K562 (cell line): ENCODE results near the gene SLC1A5. TPM values are rescaled to one million over a fixed set of nuclear protein-coding genes. Genes with fewer than 3 reads are reported as not detected.

Experiments
- ARNT ChIP-seq, 2 experiments: fragments of 450-650 bp; IDR thresholded peaks; 2 replicates each; pipeline ENCODE4 v1.6.1; 2016; ENCODE audit warnings: mild to moderate bottlenecking in 1 of 2
- C11orf30 ChIP-seq: fragments of 450-650 bp; IDR thresholded peaks from 2 replicates; pipeline ENCODE4 v1.6.1; 2016; ENCODE audit warnings: low read depth, mild to moderate bottlenecking
- CC2D1A ChIP-seq: fragments of 450-650 bp; IDR thresholded peaks from 2 replicates; pipeline ENCODE4 v1.6.1; 2017; ENCODE audit warnings: mild to moderate bottlenecking
- CEBPG ChIP-seq, 3 experiments: fragments of 200-800 bp in 1 of 3; sonication (Bioruptor generic) in 1 of 3; sonication (generic) in 1 of 3; formaldehyde crosslinking in 1 of 3; IDR thresholded peaks in 2 of 3; conservative IDR thresholded peaks in 1 of 3; 2 replicates each; pipeline versions ENCODE4 v1.6.1 to v1.8.0; 2016 to 2022; ENCODE audit warnings: missing compliant biosample characterization in 2 of 3, missing genetic modification characterization in 2 of 3, mild to moderate bottlenecking in 1 of 3, missing genetic modification reagents in 1 of 3
- CHCHD3 ChIP-seq: fragments of 250-450 bp; sonication (Bioruptor Pico); IDR thresholded peaks from 2 replicates; pipeline ENCODE4 v2.1.2; 2022; ENCODE audit warnings: mild to moderate bottlenecking
- CREB1 ChIP-seq, 2 experiments: sonication (generic) in 1 of 2; formaldehyde crosslinking in 1 of 2; IDR thresholded peaks; 2 replicates each; pipeline versions ENCODE4 v1.6.1 to v1.8.0; 2012 to 2022; ENCODE audit warnings: inconsistent platforms in 1 of 2, mild to moderate bottlenecking in 1 of 2, missing genetic modification reagents in 1 of 2, moderate library complexity in 1 of 2
- CREB5 ChIP-seq: fragments of 250-450 bp; sonication (Bioruptor Pico); IDR thresholded peaks from 2 replicates; pipeline ENCODE4 v1.5.0; 2020; ENCODE audit warnings: mild to moderate bottlenecking
- E2F1 ChIP-seq: sonication (generic); formaldehyde crosslinking; IDR thresholded peaks from 2 replicates; pipeline ENCODE4 v1.8.1; 2023; ENCODE audit warnings: mild to moderate bottlenecking, missing genetic modification reagents, moderate library complexity
- EWSR1 ChIP-seq: fragments of 450-650 bp; IDR thresholded peaks from 2 replicates; pipeline ENCODE4 v1.6.1; 2018; ENCODE audit warnings: borderline replicate concordance, mild to moderate bottlenecking, low read depth, moderate library complexity; ENCODE audit not compliant: partially characterized antibody
- HIVEP1 ChIP-seq: fragments of 250-450 bp; sonication (Bioruptor Pico); IDR thresholded peaks from 2 replicates; pipeline ENCODE4 v1.4.0; 2020; ENCODE audit warnings: mild to moderate bottlenecking
- JUND ChIP-seq, 2 experiments: IDR thresholded peaks; 2 replicates in 1 of 2; 3 replicates in 1 of 2; pipeline ENCODE4 v1.6.1; 2011; ENCODE audit warnings: borderline replicate concordance in 2 of 2, low read depth in 2 of 2, low read length in 2 of 2, improper control_type of control experiment in 1 of 2, missing biosample characterization in 1 of 2, missing genetic modification characterization in 1 of 2, missing genetic modification reagents in 1 of 2
- KAT7 ChIP-seq: sonication (generic); formaldehyde crosslinking; IDR thresholded peaks from 2 replicates; pipeline ENCODE4 v1.8.0; 2022; ENCODE audit warnings: missing genetic modification reagents, mild to moderate bottlenecking, borderline replicate concordance
- L3MBTL2 ChIP-seq: fragments of 450-650 bp; IDR thresholded peaks from 2 replicates; pipeline ENCODE4 v1.6.1; 2016; ENCODE audit warnings: mild to moderate bottlenecking, moderate library complexity
- MXI1 ChIP-seq: IDR thresholded peaks from 2 replicates; pipeline ENCODE4 v1.6.1; 2011; ENCODE audit warnings: low read depth, mild to moderate bottlenecking, improper control_type of control experiment, low read length
- NR2C2 ChIP-seq, 2 experiments: fragments of 200-800 bp in 1 of 2; sonication (Bioruptor generic) in 1 of 2; sonication (generic) in 1 of 2; formaldehyde crosslinking in 1 of 2; IDR thresholded peaks; 2 replicates each; pipeline versions ENCODE4 v1.6.1 to v1.8.0; 2016 to 2022; ENCODE audit warnings: mild to moderate bottlenecking in 1 of 2, missing compliant biosample characterization in 1 of 2, missing genetic modification characterization in 1 of 2, missing genetic modification reagents in 1 of 2
- NR2F6 ChIP-seq: fragments of 450-650 bp; formaldehyde crosslinking; IDR thresholded peaks from 2 replicates; pipeline ENCODE4 v1.4.0; 2020; ENCODE audit warnings: mild to moderate bottlenecking
- PHB2 ChIP-seq: fragments of 450-650 bp; IDR thresholded peaks from 2 replicates; pipeline ENCODE4 v1.6.1; 2017; ENCODE audit warnings: low read depth
- POLR2B ChIP-seq: fragments of 450-650 bp; IDR thresholded peaks from 2 replicates; pipeline ENCODE4 v1.6.1; 2018; ENCODE audit warnings: low read depth; ENCODE audit not compliant: partially characterized antibody
- SAFB ChIP-seq: fragments of 200-400 bp; formaldehyde crosslinking; IDR thresholded peaks from 2 replicates; pipeline ENCODE4 v1.6.1; 2017; ENCODE audit warnings: low read depth, low read length, borderline replicate concordance
- U2AF1 ChIP-seq: fragments of 200-400 bp; formaldehyde crosslinking; optimal IDR thresholded peaks from 2 replicates; pipeline ENCODE3; 2017; ENCODE audit warnings: mild to moderate bottlenecking, low read depth, low read length, moderate library complexity
- USF2 ChIP-seq: sonication (generic); formaldehyde crosslinking; IDR thresholded peaks from 2 replicates; pipeline ENCODE4 v1.5.0; 2020; ENCODE audit warnings: missing genetic modification reagents
- ZKSCAN8 ChIP-seq: fragments of 200-800 bp; sonication (Bioruptor generic); IDR thresholded peaks from 2 replicates; pipeline ENCODE4 v1.6.1; 2016; ENCODE audit warnings: missing genetic modification characterization, missing compliant biosample characterization
- ZNF212 ChIP-seq: fragments of 450-650 bp; formaldehyde crosslinking; IDR thresholded peaks from 2 replicates; pipeline ENCODE4 v1.4.0; 2020; ENCODE audit warnings: mild to moderate bottlenecking
- polyA plus RNA-seq, 8 experiments: library from polyadenylated mRNA; depleted of rRNA in 4 of 8; stranded (reverse) in 5 of 8; unstranded in 3 of 8; fragments of >200 nt; fragmentation: Nextera tagmentation in 2 of 8; fragmentation: Illumina TruSeq in 1 of 8; extraction: Ambion mirVana in 2 of 8; extraction: Trizol in 1 of 8; gene quantifications; 2 replicates each; pipeline versions ENCODE4 v1.2.1 to v1.2.3, GENCODE V29; 2011 to 2014; ENCODE audit warnings: inconsistent platforms in 1 of 8, missing spikeins in 1 of 8
- total RNA-seq, 7 experiments: library from RNA; depleted of rRNA in 6 of 7; stranded (reverse); fragments of >200 nt in 6 of 7; fragmentation: Illumina TruSeq in 2 of 7; extraction: Trizol in 2 of 7; gene quantifications; 2 replicates each; pipeline versions ENCODE4 v1.2.1 to v1.2.3, GENCODE V29; 2011 to 2021; ENCODE audit warnings: low replicate concordance in 1 of 7

The SLC1A5 gene
- total and polyA plus RNA-seq, 9 of the 15 experiments (the other 6 are each of a cell fraction or from before 2014, with no cell fraction given), result 31.2 to 417 (median 134) TPM

GRCh38 chr19:46784262-46785053 lies 3.9 kb downstream of the SLC1A5 start (continued):
- TF ChIP-seq USF2 (CRISPR knock-in tag) (no peak), U2AF1 (no peak), CC2D1A (no peak), CEBPG (CRISPR knock-in tag; IDR thresholded peaks at IDR 0.05) (peak; percentile 100), CEBPG (tag; conservative IDR thresholded peaks at IDR 0.05 in 1 of 2, IDR thresholded peaks at IDR 0.05 in 1 of 2) (peak; percentile 95 to 99), CREB1 (IDR thresholded peaks at IDR 0.05) (no peak), CREB1 (CRISPR knock-in tag; IDR thresholded peaks at IDR 0.05) (peak; percentile 16; the same call in 1 of the 2 replicates), PHB2 (no peak), EWSR1 (no peak), ZKSCAN8 (CRISPR knock-in tag) (no peak), SAFB (no peak), NR2C2 (CRISPR knock-in tag; IDR thresholded peaks at IDR 0.05) (peak; percentile 58; the same call in 1 of the 2 replicates), NR2C2 (tag; IDR thresholded peaks at IDR 0.05) (peak; percentile 76), C11orf30 (no peak), CREB5 (no peak), ARNT (IDR thresholded peaks at IDR 0.05) (no peak; a peak in 1 of 4 replicates), HIVEP1 (no peak), ZNF212 (CRISPR knock-in tag) (no peak), CHCHD3 (CRISPR knock-in tag) (no peak), L3MBTL2 (peak; percentile 48; the same call in 1 of the 2 replicates), NR2F6 (CRISPR knock-in tag) (no peak), MXI1 (no peak), POLR2B (peak; percentile 32), JUND (IDR thresholded peaks at IDR 0.05; ENCODE audit: borderline replicate concordance, low read depth, low read length) (peak; percentile 91), JUND (tag; IDR thresholded peaks at IDR 0.05; ENCODE audit: borderline replicate concordance, low read depth, low read length) (peak; percentile 61; the same call in 1 of the 3 replicates), E2F1 (CRISPR knock-in tag) (no peak), KAT7 (CRISPR knock-in tag) (peak; percentile 84; the same call in 1 of the 2 replicates)
